GM19438 (cell line): ENCODE measurements around the gene C19orf81.

Experiments used
- ATAC-seq: cut with Tn5 transposase; IDR thresholded peaks from one replicate; pipeline ENCODE4 v1.9.1; 2021; ENCODE audit warnings: low read depth; ENCODE audit not compliant: unreplicated experiment

Gene C19orf81

GRCh38 chr19:50629194-50629593 lies 20.1 kb upstream of the C19orf81 start:
- no peak for ATAC-seq

DNA sequence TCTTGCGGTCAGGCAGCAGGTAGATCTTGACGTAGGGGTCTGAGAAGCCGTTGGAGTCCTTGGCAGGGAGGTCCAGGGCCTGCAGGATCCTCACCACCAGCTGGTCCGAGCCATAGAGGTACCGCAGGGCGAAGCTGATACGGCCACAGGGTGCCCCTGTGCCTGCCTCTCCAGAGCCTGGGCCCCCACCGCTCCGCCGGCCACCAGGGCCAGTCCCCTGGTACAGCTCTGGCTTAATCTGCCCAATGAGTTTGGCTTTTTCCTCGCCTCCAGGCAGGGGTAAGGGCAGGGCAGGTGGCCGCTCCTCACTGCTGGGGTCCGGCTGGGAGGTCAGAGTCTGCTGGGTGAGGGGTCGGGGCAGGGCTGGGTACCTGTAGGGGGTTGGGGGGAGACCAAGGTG lies 19.4 kb upstream of the C19orf81 start:
- ATAC-seq, result no peak

DNA sequence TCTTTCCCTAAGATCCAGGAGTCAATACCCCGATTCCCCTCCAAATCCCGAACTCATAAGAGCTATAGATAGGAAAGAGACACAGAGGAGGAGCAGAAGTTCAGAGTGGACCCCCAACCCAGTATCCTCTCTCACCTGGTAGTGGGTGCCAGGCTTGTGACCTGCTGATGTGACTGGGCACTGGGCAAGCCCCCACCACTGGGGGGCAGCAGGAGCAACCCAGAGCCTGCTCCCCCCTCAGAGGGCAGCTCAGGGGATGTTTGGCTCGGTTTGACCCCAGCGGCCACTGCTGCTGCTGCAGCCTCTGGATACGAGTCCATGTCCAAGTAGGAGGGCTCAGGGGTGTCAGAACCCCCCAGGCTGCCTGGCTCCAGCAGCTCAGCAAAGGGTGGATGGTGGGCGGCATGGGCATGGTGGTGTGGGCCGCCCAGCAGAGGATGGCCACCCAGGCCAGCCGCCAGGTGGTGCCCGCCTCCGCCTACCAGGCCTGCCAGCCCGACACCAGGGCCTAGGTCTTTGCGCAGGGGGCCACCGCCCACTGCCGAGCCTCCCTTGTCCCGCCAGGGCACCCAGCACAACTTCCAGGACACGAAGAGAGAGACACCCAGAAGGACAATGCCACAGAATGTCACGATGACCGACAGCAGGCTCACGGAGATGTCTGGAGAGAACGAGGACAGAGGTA lies 17.0 kb upstream of the C19orf81 start:
- no peak for ATAC-seq

GRCh38 chr19:50633359-50633758 lies 15.9 kb upstream of the C19orf81 start:
- no peak for ATAC-seq

- ATAC-seq, result no peak
Measured at GRCh38 chr19:50633973-50634372, 15.3 kb upstream of the C19orf81 start.

- no peak for ATAC-seq
Measured at GRCh38 chr19:50636317-50637085, 12.7 kb upstream of the C19orf81 start.

DNA sequence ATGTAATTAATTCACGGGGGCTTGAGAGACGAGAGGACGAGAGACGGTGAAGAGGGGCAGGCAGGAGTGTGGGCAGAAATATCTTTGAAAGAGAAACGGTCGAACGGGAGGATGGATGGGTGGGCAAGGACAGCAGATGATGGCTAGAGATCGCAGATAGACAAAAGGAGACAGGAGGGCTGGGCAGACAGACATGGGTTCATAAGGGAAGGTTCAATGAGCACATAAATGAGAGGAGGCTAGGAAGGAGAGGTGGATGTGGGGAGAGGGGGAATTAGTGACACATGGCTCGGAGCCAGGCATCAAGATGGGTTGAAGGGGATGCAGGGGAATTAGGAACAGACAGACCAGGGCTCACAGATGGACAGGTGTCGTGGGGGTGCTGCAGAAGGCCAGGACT lies 10.6 kb upstream of the C19orf81 start:
- no peak for ATAC-seq

DNA sequence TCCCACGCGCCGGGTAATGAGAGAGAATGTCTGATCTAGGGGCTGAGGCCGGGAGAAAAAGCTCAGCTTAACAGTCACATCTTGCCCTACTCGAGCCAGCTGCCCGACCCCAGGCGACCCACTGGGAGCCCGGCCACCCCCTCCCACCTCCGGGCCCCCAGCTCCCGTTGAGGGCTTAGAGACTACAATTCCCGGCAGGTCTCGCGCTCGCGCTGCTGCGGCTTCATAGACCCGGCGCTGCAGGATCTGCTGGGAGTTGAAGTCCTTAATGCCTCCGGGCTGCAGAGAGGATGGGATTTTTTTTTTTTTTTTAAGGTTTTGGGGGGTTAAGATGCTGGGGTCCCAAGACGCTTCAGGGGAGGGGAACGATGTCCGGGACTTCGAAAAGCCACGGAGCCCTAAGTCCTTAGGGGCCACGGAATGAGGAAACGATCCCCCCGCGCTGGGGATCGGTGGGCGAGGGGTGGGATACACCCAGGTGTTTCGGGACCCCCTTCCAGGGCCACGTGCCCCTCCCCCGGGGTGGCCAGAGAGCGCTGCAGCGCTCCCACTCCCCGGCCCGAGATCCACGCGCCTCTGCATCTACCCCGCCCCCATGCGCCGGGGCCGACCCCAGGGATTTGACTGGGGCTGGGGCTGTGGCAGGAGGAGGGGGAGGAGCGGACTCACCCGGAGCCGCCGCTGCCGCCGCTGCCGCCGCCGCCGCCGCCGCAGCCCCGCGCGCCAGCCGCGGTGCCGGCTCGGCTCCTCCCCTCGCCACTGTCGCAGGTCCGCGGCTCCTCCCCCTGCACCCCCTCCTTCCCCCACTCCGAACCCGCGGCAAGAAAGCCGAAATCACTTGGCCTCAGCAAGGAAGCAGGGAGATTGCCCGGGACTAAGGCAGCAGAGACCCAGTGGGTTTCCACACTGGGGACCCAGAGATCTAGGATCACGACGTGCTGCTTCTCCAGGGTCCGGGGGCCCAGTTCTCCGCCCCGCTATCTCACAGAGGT lies 9.8 kb upstream of the C19orf81 start, which contains the start of gene SYT3:
Gene SYT3, minus strand, starts transcription at position 761 of the 992 bp plus-strand sequence. CDS start 2,470 bp downstream, outside the sequence.
- ATAC-seq, result no peak

- no peak for ATAC-seq
Measured at GRCh38 chr19:50640368-50640767, 8.9 kb upstream of the C19orf81 start.

- no peak for ATAC-seq
Measured at GRCh38 chr19:50644315-50644915, 4.8 kb upstream of the C19orf81 start.

- ATAC-seq, result no peak
Measured at GRCh38 chr19:50645107-50645506, 4.1 kb upstream of the C19orf81 start.

GRCh38 chr19:50646074-50646807 lies 3.0 kb upstream of the C19orf81 start:
- ATAC-seq, result no peak

- no peak for ATAC-seq
Measured at GRCh38 chr19:50647879-50648615, 1.2 kb upstream of the C19orf81 start.

DNA sequence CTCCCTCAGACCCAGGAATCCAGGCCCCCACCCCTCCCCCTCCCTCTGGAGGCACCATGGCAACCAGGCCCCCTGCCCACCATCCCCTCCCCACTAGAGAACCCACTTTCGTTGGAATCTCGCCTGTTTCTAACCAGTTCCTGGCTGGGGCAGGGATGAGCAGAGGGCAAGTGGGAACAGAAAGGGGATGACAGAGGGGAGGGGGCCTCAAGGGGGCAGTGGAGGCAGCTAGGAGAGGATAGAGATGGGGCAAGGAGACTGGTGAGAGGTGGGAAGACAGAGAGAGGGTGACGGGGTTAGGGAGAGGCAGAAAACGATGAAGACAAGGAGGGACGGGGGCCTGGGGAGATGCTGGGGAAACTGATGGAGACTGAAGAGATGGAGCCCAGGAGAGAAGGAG lies 586 bp upstream of the C19orf81 start:
- no peak for ATAC-seq

- no peak for ATAC-seq
Measured at GRCh38 chr19:50651174-50651573, 1.9 kb downstream of the C19orf81 start.

DNA sequence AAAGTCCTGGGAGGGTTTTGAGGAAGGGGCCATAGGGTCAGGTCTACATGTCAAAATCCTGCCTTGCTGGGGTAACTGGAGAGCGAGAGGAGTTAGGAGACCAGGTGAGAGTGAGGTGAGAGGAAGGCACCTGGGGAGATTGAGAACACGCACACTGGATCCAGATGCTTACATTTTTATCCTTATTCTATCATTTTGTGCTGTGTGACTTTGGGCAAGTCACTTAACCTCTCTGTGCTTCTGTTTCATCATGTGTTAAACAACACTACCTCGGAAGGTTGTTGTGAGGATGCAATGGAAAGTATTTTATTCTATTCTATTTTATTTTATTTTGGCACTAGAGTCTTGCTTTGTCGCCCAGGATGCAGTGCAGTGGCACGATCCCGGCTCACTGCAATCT lies 3.5 kb downstream of the C19orf81 start:
- ATAC-seq, result no peak

DNA sequence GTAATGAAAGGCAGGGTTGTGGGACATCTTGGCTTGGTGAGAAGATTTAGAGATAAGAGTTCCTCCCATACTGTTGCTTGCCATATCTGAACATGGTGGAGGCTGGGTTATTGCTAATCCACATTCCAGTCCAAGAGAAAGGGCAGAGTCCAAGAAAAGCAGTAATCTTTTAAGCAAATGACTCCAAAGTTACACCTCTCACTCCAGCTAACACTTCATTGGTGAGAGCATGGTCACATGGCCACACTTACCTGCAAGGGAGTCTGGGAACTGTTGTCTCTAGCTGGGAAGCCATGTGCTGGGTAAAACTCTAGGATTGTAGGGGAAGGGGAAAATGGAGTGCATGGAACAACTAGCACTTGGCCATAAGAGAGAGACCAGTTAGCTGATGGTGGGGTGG lies 5.6 kb downstream of the C19orf81 start:
- no peak for ATAC-seq

DNA sequence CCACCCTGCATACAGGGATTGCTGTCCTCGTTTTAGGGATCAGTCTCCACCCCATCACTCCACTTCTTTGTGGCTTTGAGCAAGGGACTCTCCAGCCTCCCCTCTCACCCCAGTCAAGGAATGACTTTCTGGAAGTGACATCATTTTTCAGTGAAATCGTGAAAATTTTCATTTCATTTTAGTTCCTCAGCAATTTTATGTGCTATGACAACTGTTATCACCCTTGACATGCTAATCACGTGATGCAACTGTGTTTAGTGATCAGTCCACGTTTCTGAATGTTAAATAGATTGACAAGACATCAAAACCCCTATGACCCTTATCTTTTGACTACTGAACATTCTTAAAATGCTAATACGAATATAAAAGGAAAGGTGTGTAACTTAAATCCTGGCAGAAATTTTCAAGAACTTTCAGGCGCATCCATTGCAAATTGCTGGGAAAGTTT lies 8.0 kb downstream of the C19orf81 start:
- ATAC-seq, result no peak
